ENCODE data around the gene MAGEB5. TPM values are rescaled to one million over a fixed set of nuclear protein-coding genes. Genes with fewer than 3 reads are reported as not detected.

Gene MAGEB5
- total RNA-seq, 3 donors from 2014 or later (not counting 1 experiment from before 2014, with no cell fraction given): not detected

- DNase-seq (no peak), ATAC-seq (no peak)
- H3K27ac Mint-ChIP-seq: no peak overlapping the region
- Histone ChIP-seq H3K4me3 (ENCODE audit: low read length) (no peak overlapping the region), H3K27ac (ENCODE audit: low read length) (no peak overlapping the region), H3K4me1 (ENCODE audit: control insufficient read depth, insufficient read depth, low read length) (no peaks in the 10 kb centered on the region), H3K27me3 (ENCODE audit: control insufficient read depth, insufficient read depth, low read length) (no peaks in the 10 kb centered on the region), H3K9me3 (ENCODE audit: control insufficient read depth, insufficient read depth, low read length) (peaks cover 5% of the 10 kb centered on the region), H3K36me3 (ENCODE audit: control insufficient read depth, insufficient read depth, low read length) (no peaks in the 10 kb centered on the region)
- TF ChIP-seq CTCF (IDR thresholded peaks at IDR 0.05): no peak
- no peaks in the 10 kb centered on the region for H3K4me1 Mint-ChIP-seq
- H3K4me3 Mint-ChIP-seq: no peak overlapping the region
- no peaks in the 10 kb centered on the region for H3K27me3 Mint-ChIP-seq (ENCODE audit: low read depth in 2 of 2)
- H3K9me3 Mint-ChIP-seq: peaks cover 4 to 14% of the 10 kb centered on the region in 2 donors
- intact Hi-C loops (cut with micrococcal nuclease): no loop called here
- 88% methylated on average over 7 of the region's 9 CpGs for WGBS (ENCODE audit: insufficient coverage)
- no peaks in the 10 kb centered on the region for H3K36me3 Mint-ChIP-seq
Measured at GRCh38 chrX:26254436-26254835, 38.5 kb downstream of the MAGEB5 start.

- Mint-ChIP-seq H3K4me3 (no peak overlapping the region), H3K9me3 (peaks cover 5 to 18% of the 10 kb centered on the region in 2 donors), H3K27ac (no peak overlapping the region), H3K27me3 (ENCODE audit: low read depth in 2 of 2) (no peaks in the 10 kb centered on the region), H3K4me1 (no peaks in the 10 kb centered on the region), H3K36me3 (no peaks in the 10 kb centered on the region)
- no peak overlapping the region for H3K27ac ChIP-seq (ENCODE audit: low read length)
- 60% methylated on average over 5 of the region's 5 CpGs for WGBS (ENCODE audit: insufficient coverage)
- no peak for TF ChIP-seq CTCF (IDR thresholded peaks at IDR 0.05)
- ATAC-seq (no peak), DNase-seq (no peak)
- H3K27me3 ChIP-seq (ENCODE audit: control insufficient read depth, insufficient read depth, low read length): no peaks in the 10 kb centered on the region
- no peak overlapping the region for H3K4me3 ChIP-seq (ENCODE audit: low read length)
- H3K4me1 ChIP-seq (ENCODE audit: control insufficient read depth, insufficient read depth, low read length): no peaks in the 10 kb centered on the region
- intact Hi-C loops (cut with micrococcal nuclease): no loop called here
- H3K36me3 ChIP-seq (ENCODE audit: control insufficient read depth, insufficient read depth, low read length): no peaks in the 10 kb centered on the region
- H3K9me3 ChIP-seq (ENCODE audit: control insufficient read depth, insufficient read depth, low read length): no peaks in the 10 kb centered on the region
Measured at GRCh38 chrX:26262121-26262523, 46.2 kb downstream of the MAGEB5 start.

Other genes with a start within 250 kb of the MAGEB5 start
- gene MAGEB18, start 77.8 kb upstream of the MAGEB5 start, total RNA-seq: not detected
- gene MAGEB6B, start 55.6 kb upstream of the MAGEB5 start, total RNA-seq: not detected
- not detected for gene MAGEB6, start 23.7 kb upstream of the MAGEB5 start, total RNA-seq

All from natural killer cell (primary cell).